ENCODE results near the gene RNU5B-1. TPM values are rescaled to one million over a fixed set of nuclear protein-coding genes. Genes with fewer than 3 reads are reported as not detected.

The RNU5B-1 gene
- total and polyA plus RNA-seq, 2 of the 4 experiments (the other 2 are of a cell fraction), result not detected

GRCh38 chr15:65344214-65344913, 39.9 kb downstream of the RNU5B-1 start:
- Histone ChIP-seq H4K20me1 (ENCODE audit: insufficient read depth, low read length) (no peaks in the 10 kb centered on the region), H3K9me1 (ENCODE audit: insufficient read depth, low read length) (no peaks in the 10 kb centered on the region; the same call in 1 of the 2 replicates), H4K91ac (ENCODE audit: insufficient read depth, low read depth, low read length) (no peak overlapping the region), H2BK15ac (ENCODE audit: low read depth, low read length) (no peak overlapping the region), H3K4me2 (ENCODE audit: low read depth, low read length) (no peak overlapping the region), H3K4me1 (ENCODE audit: control insufficient read depth, insufficient read depth, low read length) (no peaks in the 10 kb centered on the region), H3K4me3 (ENCODE audit: insufficient read depth, low read depth, low read length) (no peak overlapping the region), H3K9me3 (ENCODE audit: control insufficient read depth, insufficient read depth, low read length) (no peaks in the 10 kb centered on the region), H3K79me1 (ENCODE audit: low read depth in 1 of 2, low read length in 2 of 2) (no peaks in the 10 kb centered on the region), H3K56ac (ENCODE audit: extremely low read depth, insufficient read depth, low read length) (no peak overlapping the region), H3K27me3 (ENCODE audit: control insufficient read depth, insufficient read depth, low read length) (peaks cover 59% of the 10 kb centered on the region), H3K36me3 (ENCODE audit: control insufficient read depth, insufficient read depth, low read length) (no peaks in the 10 kb centered on the region), H3K27ac (ENCODE audit: insufficient read depth, low read length) (no peak overlapping the region), H2AK9ac (replicated peaks; ENCODE audit: low read depth, low read length, poor library complexity) (no peak overlapping the region), H2BK20ac (ENCODE audit: low read depth, low read length) (no peak overlapping the region), H2AFZ (replicated peaks; ENCODE audit: low read length, poor library complexity) (no peak overlapping the region), H2BK5ac (ENCODE audit: low read depth, low read length, poor library complexity, severe bottlenecking) (no peak overlapping the region), H3K18ac (ENCODE audit: low read depth, low read length) (no peak overlapping the region), H3K4ac (ENCODE audit: low read depth, low read length) (no peak overlapping the region), H2BK120ac (ENCODE audit: low read depth, low read length) (no peak overlapping the region), H4K5ac (ENCODE audit: low read depth, low read length) (no peak overlapping the region), H3K23ac (ENCODE audit: low read depth, low read length) (no peak overlapping the region), H4K8ac (ENCODE audit: low read depth in 2 of 2, low read length in 2 of 2) (no peak overlapping the region), H2AK5ac (ENCODE audit: low read depth, low read length) (no peak overlapping the region), H3K14ac (replicated peaks; ENCODE audit: low read depth, low read length) (no peak overlapping the region), H3K9ac (ENCODE audit: low read depth, low read length) (no peak overlapping the region)
- no TSS peak for BruUV-seq (replicated peaks)
- intact Hi-C loops (cut with micrococcal nuclease) (no loop called here), in situ Hi-C loops (cut with MboI; ENCODE audit: low sequenced_read_pairs) (no loop called here), dilution Hi-C loops (cut with HindIII; ENCODE audit: low sequenced_read_pairs, unreplicated experiment) (no loop called here)
- POLR2A ChIA-PET (ENCODE audit: unreplicated experiment), result no interaction called here
- DNase-seq (no peak), ATAC-seq (ENCODE audit: low read depth) (no peak)
- CTCF ChIA-PET, result no interaction called here
- WGBS, 2 experiments (ENCODE audit: extremely low coverage in 2 of 2, insufficient read length in 1 of 2), result no CpG with 5 or more reads among the region's 8 CpGs
- TF ChIP-seq POLR2A (IDR thresholded peaks at IDR 0.05; ENCODE audit: low read depth, low read length) (no peak), CEBPB (IDR thresholded peaks at IDR 0.05; ENCODE audit: low read depth, low read length) (no peak), RFX5 (IDR thresholded peaks at IDR 0.05; ENCODE audit: low read depth, low read length) (no peak), ELK1 (IDR thresholded peaks at IDR 0.05; ENCODE audit: borderline replicate concordance, low read depth, low read length) (no peak)
